ENCODE results near the gene KLC1. TPM values are rescaled to one million over a fixed set of nuclear protein-coding genes. Genes with fewer than 3 reads are reported as not detected.

The KLC1 gene
- total RNA-seq, 1 experiment from 2014 or later: 216 TPM

DNA sequence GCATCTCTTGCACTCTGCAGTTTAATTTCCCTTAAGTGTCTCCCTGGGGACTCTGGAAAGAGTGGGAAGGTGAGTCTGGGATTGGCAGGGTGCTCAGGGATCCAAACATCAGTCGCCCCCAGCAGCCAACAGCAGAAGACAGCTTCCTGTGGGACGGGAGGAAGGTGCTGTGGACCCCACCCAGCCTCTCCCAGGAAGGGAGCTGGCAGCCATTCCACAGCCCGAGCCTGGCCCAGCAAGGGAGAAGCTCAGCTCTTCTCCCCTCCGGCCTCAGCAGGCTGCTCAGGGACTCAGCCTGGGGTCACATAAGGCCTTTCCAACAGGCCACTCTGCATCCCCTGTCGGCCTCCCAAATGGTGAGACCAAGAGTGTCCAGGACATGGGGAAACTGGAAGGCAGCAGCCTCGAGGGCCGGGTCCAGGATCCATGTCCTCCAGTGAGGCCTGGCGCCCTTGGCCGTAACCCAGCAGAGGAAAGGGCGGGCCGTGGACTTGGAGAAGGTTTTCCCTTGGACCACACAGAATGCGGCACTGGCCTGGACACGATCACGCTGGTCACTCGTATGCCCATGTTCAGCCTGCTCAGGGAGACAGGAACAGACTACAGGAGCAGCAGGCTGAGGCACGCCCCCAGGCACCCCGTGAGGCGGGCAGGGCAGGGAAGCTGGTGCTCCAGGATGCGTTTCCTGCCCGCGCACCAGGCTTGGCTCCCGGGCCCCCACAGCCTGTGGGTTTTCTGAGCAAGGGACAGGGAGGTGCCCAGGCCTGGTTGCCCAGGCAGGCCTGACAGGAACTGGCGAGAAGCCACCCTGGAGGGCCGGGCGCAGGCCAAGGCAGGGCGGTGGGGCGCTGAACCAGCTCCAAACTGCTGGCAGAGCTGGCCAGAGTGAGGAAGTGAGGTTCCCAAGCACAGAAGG, 82.8 kb downstream of the KLC1 start:
- intact Hi-C loops (cut with micrococcal nuclease): loop anchor here (10.0 kb wide), 2 partner anchors 87 to 137 kb away; partner anchors contain the start of gene KLC1
- DNase-seq (ENCODE audit: unreplicated experiment): peak; percentile 85
- peak overlapping the region; percentile 53 for H3K4me3 Mint-ChIP-seq (ENCODE audit: unreplicated experiment)
- no peaks in the 10 kb centered on the region for H3K27me3 Mint-ChIP-seq (ENCODE audit: insufficient read depth, unreplicated experiment)
- ChIA-PET POLR2A (interaction anchor here (0.6 to 2.0 kb wide), 11 partner anchors 9 to 172 kb away, joined by 3 to 8 read pairs (median 3); partner anchors contain the start of genes BAG5 and COA8), CTCF (interaction anchor here (0.7 to 1.0 kb wide), 5 partner anchors 8 to 407 kb away, joined by 3 to 6 read pairs (median 3); no protein-coding TSS in a partner anchor)
- peaks cover 12% of the 10 kb centered on the region for H3K36me3 Mint-ChIP-seq (ENCODE audit: insufficient read depth, unreplicated experiment)
- TF ChIP-seq CTCF (IDR thresholded peaks at IDR 0.05; ENCODE audit: unreplicated experiment): no peak
- BruUV-seq (replicated peaks): no TSS peak
- no peaks in the 10 kb centered on the region for H3K9me3 Mint-ChIP-seq (ENCODE audit: unreplicated experiment)
- H3K4me1 Mint-ChIP-seq (ENCODE audit: insufficient read depth, unreplicated experiment): peaks cover 25% of the 10 kb centered on the region
- peak overlapping the region; percentile 85 for H3K27ac Mint-ChIP-seq (ENCODE audit: low read depth, unreplicated experiment)

GRCh38 chr14:103712633-103713247, 83.7 kb downstream of the KLC1 start:
- H3K9me3 Mint-ChIP-seq (ENCODE audit: unreplicated experiment): no peaks in the 10 kb centered on the region
- no peaks in the 10 kb centered on the region for H3K27me3 Mint-ChIP-seq (ENCODE audit: insufficient read depth, unreplicated experiment)
- peak overlapping the region; percentile 85 for H3K27ac Mint-ChIP-seq (ENCODE audit: low read depth, unreplicated experiment)
- H3K4me1 Mint-ChIP-seq (ENCODE audit: insufficient read depth, unreplicated experiment): peaks cover 35% of the 10 kb centered on the region
- TF ChIP-seq CTCF (IDR thresholded peaks at IDR 0.05; ENCODE audit: unreplicated experiment): no peak
- intact Hi-C loops (cut with micrococcal nuclease): loop anchor here (10.0 kb wide), 2 partner anchors 88 to 138 kb away; partner anchors contain the start of gene KLC1
- CTCF ChIA-PET: interaction anchor here (0.6 to 1.0 kb wide), 4 partner anchors 9 to 200 kb away, joined by 3 to 6 read pairs (median 3); no protein-coding TSS in a partner anchor
- peak overlapping the region; percentile 53 for H3K4me3 Mint-ChIP-seq (ENCODE audit: unreplicated experiment)
- H3K36me3 Mint-ChIP-seq (ENCODE audit: insufficient read depth, unreplicated experiment): peaks cover 12% of the 10 kb centered on the region
- POLR2A ChIA-PET: interaction anchor here (0.6 to 2.0 kb wide), 9 partner anchors 10 to 173 kb away, joined by 3 to 8 read pairs (median 3); partner anchors contain the start of genes BAG5 and COA8
- BruUV-seq (replicated peaks): no TSS peak
- DNase-seq (ENCODE audit: unreplicated experiment): no peak

GRCh38 chr14:103713304-103714062, 84.5 kb downstream of the KLC1 start:
- ChIA-PET CTCF (interaction anchor here (0.6 to 1.0 kb wide), 4 partner anchors 10 to 299 kb away, joined by 3 to 6 read pairs (median 3); no protein-coding TSS in a partner anchor), POLR2A (interaction anchor here (0.7 to 1.2 kb wide), 2 partner anchors 15 to 104 kb away, joined by 3 read pairs; no protein-coding TSS in a partner anchor)
- intact Hi-C loops (cut with micrococcal nuclease): loop anchor here (10.0 kb wide), 2 partner anchors 89 to 139 kb away; partner anchors contain the start of gene KLC1
- Mint-ChIP-seq H3K27ac (ENCODE audit: low read depth, unreplicated experiment) (peak overlapping the region; percentile 85), H3K27me3 (ENCODE audit: insufficient read depth, unreplicated experiment) (no peaks in the 10 kb centered on the region), H3K36me3 (ENCODE audit: insufficient read depth, unreplicated experiment) (peaks cover 9% of the 10 kb centered on the region), H3K9me3 (ENCODE audit: unreplicated experiment) (no peaks in the 10 kb centered on the region), H3K4me1 (ENCODE audit: insufficient read depth, unreplicated experiment) (peaks cover 38% of the 10 kb centered on the region), H3K4me3 (ENCODE audit: unreplicated experiment) (peak overlapping the region; percentile 94)
- TF ChIP-seq CTCF (IDR thresholded peaks at IDR 0.05; ENCODE audit: unreplicated experiment): no peak
- DNase-seq (ENCODE audit: unreplicated experiment): no peak
- no TSS peak for BruUV-seq (replicated peaks)

All from MCF 10A (cell line).